HG03354 (cell line): ENCODE measurements around the gene SALL1.

Experiments used
- ATAC-seq: cut with Tn5 transposase; IDR thresholded peaks from one replicate; pipeline ENCODE4 v1.9.1; 2021; ENCODE audit warnings: mild to moderate bottlenecking; ENCODE audit not compliant: unreplicated experiment, poor library complexity, severe bottlenecking

SALL1 gene

GRCh38 chr16:51144203-51144602 lies 6.9 kb downstream of the SALL1 start:
- ATAC-seq: no peak

GRCh38 chr16:51143196-51143977 lies 7.7 kb downstream of the SALL1 start:
- no peak for ATAC-seq

GRCh38 chr16:51141541-51141940 lies 9.5 kb downstream of the SALL1 start:
- no peak for ATAC-seq

GRCh38 chr16:51141106-51141505 lies 10.0 kb downstream of the SALL1 start:
- ATAC-seq: no peak

GRCh38 chr16:51140112-51140511 lies 11.0 kb downstream of the SALL1 start:
- no peak for ATAC-seq

- no peak for ATAC-seq
Measured at GRCh38 chr16:51139568-51139967, 11.5 kb downstream of the SALL1 start.

- no peak for ATAC-seq
Measured at GRCh38 chr16:51138178-51138577, 12.9 kb downstream of the SALL1 start.

- no peak for ATAC-seq
Measured at GRCh38 chr16:51137097-51137496, 14.0 kb downstream of the SALL1 start.

- ATAC-seq: no peak
Measured at GRCh38 chr16:51134876-51135275, 16.2 kb downstream of the SALL1 start.

- ATAC-seq: no peak
Measured at GRCh38 chr16:51134269-51134812, 16.7 kb downstream of the SALL1 start.

GRCh38 chr16:51133688-51134087 lies 17.4 kb downstream of the SALL1 start:
- no peak for ATAC-seq

GRCh38 chr16:51133183-51133582 lies 17.9 kb downstream of the SALL1 start:
- no peak for ATAC-seq

- ATAC-seq: no peak
Measured at GRCh38 chr16:51132490-51133115, 18.5 kb downstream of the SALL1 start.

GRCh38 chr16:51131619-51132018 lies 19.5 kb downstream of the SALL1 start:
- no peak for ATAC-seq

- ATAC-seq: no peak
Measured at GRCh38 chr16:51129105-51129504, 22.0 kb downstream of the SALL1 start.

GRCh38 chr16:51125992-51126391 lies 25.1 kb downstream of the SALL1 start:
- ATAC-seq: no peak

- no peak for ATAC-seq
Measured at GRCh38 chr16:51124896-51125295, 26.2 kb downstream of the SALL1 start.

GRCh38 chr16:51121850-51122249 lies 29.2 kb downstream of the SALL1 start:
- ATAC-seq: no peak

GRCh38 chr16:51120730-51121347 lies 30.2 kb downstream of the SALL1 start:
- ATAC-seq: no peak

- no peak for ATAC-seq
Measured at GRCh38 chr16:51119973-51120729, 30.9 kb downstream of the SALL1 start.
